HUDEP-2 (cell line): Measurements from ENCODE around the gene FGD1.

ENCODE experiments used
- DNase-seq, 76 experiments: peaks; one replicate each; lab custom pipeline; 2025; ENCODE audit not compliant: unreplicated experiment in 76 of 76; lab: John Stamatoyannopoulos, UW

FGD1 gene

DNA sequence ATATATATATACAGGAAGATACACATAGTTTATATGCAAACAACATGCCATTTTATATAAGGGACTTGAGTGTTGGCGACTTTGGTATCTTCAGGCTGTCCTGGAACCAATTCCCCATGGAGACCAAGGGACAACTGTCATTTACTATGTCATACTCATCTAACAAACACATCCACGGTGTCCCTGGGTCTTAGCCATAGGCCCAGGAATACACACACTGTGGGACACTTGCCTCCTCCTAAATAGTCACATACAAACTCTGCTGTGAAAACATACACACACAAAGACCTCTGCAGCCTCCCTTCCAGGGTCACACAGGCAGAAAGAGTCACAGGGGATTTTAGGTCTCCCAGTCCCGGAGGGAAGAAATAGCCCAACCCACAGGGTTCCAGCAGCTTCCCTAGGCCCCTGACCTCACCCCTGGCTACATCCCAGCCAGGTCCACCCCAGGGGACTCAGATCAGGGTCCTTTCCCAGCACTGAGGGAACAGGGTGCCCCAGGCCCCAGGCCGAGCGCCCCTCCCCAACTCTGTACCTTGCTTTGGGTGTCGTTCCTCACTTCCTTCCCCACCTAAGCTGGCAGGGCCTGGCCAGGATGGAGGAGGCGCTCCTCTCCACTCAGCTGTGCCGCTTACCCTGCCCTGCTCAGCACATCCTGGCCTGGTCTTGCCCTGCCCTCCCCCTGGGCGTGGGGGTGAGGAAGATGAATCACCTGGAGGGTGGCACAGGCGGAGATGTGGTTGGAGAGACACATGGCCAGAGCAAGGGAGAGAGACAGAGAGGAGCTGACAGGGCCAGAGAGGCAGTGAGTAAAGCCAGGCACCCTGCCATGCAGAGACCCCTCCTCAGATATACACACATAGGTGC is 21.8 kb downstream of the FGD1 start:
- DNase-seq = peak in 1 of 76 experiments; percentile 3

DNA sequence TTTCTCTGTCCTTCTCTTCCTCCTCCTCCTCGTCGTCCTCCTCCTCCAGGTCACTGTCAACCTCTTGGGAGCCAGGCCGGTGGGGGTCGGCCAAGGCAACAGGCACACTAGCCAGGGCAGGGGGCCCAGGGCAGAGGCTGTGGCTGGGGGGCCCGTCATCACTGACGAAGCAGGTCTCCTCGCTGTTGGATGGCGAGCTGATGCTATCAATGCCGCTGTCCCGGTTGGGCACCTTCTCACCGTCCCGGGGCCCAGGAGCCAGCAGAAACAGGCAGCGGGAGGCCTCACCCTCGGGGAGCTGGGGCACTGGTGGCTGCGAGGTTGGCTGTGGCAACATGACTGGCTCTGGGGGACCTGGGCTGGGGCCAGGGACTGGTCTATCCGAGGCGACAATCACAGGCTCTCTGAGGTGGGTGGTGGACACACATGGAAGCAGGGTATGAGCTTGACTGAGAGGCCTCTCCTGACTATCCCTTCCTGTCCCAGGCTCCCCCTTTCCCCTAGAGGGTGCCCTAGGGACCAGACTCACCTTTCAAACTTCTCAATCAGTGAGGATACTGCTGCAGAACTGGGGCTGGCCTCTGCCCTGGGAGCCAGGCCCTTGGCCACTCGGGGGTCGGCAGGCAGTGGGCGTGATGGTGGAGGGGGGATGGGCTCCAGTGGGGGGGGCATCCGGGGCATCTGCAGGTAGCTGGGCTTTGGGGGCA is 25.8 kb downstream of the FGD1 start:
- DNase-seq = no peak

DNA sequence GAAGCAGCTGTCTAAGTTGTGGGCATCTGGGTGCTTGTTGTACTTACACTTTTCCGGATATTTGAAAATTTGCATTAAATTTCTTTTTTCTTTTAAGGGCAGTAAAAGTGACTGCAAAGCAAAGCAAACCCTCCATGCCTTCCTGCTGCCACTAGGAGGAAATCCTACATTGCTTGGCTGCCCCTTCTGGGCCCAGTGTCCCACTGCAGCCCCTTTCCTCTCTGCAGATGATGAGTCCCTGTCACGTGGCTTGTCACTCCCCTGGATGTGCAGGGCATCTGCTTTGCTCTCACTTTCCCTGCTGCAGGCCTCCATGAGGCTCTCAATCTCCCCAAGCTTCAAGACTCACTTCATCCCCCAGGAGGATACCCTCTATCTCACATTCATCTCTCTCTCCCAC is 43.1 kb downstream of the FGD1 start:
- peak in 9 of 76 experiments; percentile 0 to 32 (median 3) for DNase-seq

DNA sequence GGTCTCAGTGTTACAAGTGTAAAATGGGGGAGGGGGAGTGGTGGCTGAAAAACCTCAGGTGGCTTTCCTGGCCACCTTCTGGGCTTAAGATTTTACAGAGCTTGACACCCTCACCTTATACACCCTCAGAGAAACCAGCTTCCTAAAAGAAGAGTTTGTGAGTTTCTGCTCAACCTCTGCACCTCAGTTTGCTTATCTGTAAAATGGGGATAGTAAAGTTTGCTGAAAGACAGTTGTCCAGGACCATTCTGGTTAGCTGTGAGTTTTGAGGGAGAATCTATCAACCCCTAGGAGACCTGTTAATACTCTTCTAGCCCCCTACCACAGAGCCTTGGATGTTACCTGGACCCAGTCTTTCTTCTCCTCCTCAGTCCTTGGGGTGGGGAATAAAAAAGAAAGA is 46.1 kb downstream of the FGD1 start:
- DNase-seq = no peak

DNA sequence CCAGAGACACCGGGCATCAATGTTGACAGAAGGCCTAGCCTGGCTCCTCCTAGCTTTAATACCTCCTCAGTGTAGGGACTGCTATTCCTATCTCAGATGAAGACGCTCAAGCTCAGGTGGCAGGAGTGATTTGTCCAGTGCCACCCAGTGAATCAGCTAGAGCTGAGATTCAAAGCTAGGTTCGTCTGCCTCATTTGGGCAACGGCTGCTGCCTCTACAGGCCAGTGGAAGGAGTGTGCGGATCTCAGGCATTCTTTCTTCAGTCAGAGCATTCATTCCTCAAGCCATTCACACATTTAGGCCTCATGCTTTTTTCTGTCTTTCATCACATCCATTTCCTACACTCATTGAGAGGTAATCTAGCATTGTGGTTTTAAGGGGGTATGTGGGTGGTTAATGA is 48.6 kb downstream of the FGD1 start:
- DNase-seq = peak in 20 of 76 experiments; percentile 0 to 26 (median 4)

DNA sequence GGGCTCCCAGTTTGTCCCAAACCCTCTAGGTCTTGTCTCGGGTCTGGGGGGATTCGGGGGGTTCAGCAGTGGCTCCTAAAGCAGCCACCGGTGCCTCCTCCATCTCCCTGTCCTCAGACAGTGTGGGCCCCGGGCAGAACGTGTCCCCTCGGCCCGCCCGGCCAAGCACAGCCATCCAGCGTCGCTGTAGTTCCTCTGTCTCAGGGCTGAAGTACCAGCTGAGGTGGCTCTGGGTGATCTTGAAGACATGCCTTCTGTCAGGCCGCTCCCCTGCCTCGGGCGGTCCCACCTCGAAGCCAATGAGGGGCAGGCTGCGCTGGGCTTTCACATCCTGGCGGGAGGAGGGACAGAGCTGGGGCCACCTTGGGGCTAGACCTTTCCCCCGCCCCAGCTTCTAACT is 50.0 kb downstream of the FGD1 start:
- DNase-seq = no peak

DNA sequence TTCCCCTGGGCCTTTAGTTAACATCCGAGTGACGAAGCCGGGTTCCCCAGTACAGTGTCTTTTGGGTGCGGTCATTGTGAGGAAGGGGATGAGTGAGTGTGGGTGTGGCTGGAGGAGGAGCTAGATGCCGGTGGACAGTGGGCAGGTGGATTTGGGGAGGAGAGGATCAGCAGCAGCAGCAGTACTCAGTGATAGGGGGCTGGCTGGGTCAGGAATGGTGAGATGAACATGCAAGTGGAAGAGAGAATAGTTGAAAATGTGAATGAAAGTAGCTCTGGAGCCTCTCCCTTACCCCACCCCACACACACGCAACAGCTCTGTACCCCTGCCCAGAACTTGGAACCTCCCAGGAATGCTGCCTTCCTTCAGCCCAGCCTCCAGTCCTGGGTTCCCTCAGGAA is 51.3 kb downstream of the FGD1 start:
- DNase-seq = no peak

DNA sequence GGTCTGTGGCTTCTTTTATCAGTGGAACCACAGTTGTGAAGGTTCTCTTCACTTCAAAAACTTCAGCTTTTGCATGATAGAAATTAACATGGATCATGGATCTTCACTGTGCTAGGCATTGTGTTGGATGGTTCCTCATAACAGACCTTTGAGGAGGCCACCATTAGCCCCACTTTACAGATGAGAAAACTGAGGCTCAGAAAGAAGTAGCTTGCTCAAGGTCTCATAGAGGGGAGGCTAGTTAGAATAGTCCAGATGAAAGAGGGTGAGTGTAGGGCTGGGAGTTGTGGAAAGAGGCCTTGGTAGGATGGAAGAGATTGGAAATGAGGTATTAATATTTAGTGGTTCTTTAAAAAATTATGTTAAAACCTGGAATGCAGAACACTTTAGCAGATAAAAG is 53.2 kb downstream of the FGD1 start:
- DNase-seq = no peak

DNA sequence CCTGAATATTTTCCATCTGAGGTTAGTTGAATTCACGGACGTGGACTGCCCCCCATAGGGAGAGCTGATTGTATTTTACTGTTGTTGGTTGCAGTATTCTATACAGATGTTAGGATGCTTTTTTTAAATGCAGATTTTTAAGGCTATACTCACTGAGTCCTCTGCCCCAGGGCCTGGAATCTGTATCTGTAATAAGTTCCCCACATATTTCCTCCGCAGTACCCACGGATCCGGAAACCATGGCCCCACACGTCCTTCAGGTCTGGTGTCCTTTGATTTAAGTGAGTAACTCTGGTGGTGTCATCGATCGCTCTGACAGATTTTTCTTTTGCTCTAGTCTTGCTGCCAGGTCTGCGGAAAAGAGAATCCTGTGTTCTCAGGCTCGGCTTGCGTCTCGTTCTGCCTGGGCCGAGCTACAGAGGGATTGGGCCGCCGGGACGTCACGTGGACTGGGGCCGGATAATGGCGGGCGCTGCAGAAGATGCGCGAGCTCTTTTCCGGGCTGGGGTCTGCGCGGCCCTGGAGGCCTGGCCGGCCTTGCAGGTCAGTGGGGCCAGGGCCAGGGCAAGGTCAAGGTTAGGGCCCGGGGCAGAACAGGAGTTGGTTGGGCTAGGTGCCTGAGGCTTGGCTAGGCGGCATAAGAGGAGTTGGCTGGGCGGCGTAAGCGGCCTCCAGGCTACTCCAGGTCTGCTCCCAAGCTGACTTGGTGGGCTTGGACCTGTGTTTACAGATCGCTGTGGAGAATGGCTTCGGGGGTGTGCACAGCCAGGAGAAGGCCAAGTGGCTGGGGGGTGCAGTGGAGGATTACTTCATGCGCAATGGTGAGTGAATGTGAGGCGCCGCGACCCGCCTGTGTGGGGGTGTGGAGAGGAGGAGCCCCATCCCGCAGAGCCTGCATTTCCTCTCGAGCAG is 55.8 kb downstream of the FGD1 start, which contains the start of gene TSR2:
Gene TSR2, plus strand, starts transcription at position 445 of the 912 bp plus-strand sequence. Its CDS starts 18 bp downstream, at position 463.
- peak in 74 of 76 experiments; percentile 8 to 85 (median 66) for DNase-seq

DNA sequence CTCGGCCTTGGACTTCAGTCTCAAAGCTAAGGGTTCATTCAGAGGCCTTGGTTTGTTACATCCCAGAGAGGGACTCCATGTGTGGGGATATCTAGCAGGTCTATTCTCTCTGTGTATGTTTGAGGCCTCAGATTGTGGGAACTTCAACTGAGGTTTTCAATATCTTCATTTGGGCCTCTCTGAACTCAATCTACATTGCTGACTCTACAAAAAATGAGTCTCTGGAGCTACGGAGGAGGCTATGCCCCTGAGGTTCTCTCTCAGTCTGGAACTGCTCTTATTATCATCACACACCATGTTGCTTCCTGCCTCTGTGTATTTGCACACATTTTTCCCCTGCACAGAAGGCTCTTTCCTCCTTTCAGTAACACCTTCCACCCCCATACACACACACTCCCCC is 60.9 kb downstream of the FGD1 start:
- DNase-seq = no peak

DNA sequence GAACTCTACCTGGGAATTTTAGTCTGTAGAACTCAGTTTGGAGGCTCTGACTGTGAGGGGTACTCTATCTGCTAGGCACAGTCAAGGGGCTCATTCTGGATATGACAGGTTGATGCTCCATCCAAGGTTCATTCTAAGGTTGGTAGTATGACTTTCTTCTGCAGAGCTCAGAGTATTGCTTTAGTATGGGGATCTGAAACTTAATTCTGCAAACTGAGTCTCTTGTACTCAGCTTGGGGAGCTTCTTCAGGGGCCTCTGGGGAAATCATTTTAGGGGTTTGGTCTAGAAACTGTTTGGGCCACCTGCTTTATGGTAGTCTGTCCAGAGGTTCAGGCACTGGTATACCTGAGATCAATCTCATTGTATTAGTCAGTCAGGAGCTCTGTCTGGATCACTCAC is 65.5 kb downstream of the FGD1 start:
- DNase-seq = no peak

DNA sequence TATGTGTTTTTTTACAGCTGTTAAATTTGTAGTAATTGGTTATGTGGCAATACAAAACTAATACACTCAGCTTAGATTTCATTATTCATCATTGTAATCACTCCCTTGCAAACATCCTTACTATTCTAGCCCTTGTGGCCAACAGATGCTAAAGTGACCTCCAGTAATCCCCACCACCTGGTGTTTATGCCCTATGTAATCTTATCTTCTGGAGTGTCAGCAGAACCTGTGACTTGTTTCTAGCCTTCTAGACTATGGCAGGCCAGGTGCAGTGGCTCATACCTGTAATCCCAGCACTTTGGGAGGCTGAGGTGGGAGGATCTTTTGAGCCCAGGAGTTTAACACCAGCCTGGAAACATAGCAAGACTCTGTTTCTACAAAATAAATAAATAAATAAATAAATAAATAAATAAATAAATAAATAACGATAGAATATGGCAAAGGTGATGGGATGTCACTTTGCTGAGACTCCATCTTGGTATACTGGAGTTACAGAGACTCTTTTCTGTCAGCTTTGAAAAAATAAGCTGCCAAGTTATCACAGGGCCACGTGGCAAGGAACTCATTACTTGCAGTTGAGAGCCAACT is 68.1 kb downstream of the FGD1 start:
- no peak for DNase-seq

DNA sequence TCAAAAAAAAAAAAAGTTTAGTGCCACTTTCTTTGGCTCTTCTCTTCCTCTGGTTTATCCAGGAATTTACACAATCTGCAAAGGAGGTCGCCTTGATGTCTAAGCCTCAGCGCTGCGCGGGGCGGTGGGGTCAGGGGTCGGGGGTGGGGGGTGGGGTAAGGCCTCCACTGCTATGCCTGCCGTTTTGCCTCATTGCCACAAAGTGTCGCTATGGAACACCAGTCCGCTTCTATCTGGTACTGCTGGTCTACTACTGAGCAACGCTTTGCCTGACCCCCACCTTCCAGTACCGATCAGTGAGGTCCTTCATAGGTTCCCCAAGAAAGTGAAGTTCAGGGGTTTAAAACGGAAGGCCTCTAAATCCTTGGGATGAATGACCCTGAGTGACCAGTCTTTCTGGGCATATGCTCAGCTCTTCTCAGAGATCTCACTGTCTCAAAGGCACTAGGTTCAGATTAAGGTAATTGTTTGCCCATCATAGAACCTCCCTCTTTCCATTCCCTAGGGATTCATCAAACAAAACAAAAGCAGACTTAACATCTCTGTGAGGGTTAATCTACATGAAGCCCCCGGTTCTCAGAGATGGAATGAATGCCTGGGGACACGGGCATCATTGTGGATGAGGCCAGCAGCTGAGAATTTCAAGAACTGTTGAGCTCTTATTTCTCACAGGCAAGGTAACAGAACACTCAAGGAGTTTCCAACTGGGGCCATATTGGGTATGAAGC is 72.7 kb downstream of the FGD1 start:
- DNase-seq = no peak

DNA sequence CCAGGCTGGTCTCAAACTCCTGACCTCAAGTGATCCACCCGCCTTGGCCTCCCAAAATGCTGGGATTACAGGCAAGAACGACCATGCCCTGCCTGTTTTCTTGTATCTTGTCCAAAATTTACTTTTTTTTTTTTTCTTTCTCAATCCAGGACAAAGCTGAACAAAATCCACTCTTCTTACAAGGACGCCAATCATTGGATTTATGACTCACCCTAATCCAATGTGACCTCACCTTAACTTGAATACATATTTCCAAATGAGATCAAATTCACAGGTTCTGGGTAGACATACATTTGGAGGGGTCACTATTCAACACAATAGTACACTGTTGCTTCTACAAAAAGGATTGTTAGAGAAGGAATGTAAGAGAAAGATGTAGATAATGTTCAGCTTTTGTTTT is 73.9 kb downstream of the FGD1 start:
- no peak for DNase-seq

DNA sequence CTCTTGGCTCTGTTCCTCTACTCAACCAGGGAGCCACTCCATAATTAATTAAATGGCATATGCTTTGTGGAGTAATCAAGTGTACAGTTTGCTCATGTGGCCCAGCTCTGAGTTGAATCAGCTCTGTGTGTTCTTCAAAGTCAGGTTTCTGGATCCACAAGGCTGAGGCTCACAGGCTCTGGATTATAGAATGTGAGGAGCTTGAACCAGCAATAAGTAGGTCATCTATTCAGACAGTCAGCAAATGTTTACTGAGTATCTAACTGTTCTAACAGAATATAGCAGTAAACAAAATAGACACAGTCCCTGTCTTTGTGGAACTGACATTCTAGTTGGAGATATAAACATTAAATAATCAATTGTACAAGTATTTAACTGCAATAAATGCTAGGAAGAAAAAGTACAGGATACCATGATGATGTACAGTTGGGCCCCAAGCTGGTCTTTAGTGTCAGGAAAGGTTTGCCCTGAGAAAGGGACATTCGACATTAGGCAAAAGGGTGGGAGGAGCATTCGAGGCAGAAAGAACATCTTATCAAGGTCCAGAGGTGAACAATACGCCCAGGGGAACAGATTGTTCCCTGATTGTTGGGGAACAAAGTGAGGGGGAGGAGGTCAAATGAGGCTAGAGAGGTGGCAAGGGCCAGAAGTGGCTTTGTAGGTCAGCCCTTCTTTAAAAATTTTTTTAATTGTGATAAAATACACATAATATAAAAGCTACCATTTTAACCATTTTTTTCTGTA is 76.3 kb downstream of the FGD1 start:
- peak in 70 of 76 experiments; percentile 2 to 86 (median 62) for DNase-seq

DNA sequence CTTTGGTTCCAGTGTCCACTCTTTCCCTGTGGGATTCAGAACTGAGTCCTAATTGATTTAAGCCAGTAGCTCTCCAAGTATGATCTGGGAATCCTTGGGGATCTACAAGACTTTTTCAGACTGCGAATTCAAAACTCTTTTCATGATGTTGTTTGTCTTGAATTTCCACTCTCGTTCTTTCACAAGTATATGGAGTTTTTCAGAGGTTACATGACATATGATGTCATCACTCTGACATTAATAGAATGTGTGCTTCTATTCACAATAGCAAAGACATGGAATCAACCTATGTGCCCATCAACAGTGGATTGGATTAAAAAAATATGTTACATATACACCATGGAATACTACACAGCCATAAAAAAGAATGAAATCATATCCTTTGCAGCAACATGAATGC is 79.1 kb downstream of the FGD1 start:
- no peak for DNase-seq

DNA sequence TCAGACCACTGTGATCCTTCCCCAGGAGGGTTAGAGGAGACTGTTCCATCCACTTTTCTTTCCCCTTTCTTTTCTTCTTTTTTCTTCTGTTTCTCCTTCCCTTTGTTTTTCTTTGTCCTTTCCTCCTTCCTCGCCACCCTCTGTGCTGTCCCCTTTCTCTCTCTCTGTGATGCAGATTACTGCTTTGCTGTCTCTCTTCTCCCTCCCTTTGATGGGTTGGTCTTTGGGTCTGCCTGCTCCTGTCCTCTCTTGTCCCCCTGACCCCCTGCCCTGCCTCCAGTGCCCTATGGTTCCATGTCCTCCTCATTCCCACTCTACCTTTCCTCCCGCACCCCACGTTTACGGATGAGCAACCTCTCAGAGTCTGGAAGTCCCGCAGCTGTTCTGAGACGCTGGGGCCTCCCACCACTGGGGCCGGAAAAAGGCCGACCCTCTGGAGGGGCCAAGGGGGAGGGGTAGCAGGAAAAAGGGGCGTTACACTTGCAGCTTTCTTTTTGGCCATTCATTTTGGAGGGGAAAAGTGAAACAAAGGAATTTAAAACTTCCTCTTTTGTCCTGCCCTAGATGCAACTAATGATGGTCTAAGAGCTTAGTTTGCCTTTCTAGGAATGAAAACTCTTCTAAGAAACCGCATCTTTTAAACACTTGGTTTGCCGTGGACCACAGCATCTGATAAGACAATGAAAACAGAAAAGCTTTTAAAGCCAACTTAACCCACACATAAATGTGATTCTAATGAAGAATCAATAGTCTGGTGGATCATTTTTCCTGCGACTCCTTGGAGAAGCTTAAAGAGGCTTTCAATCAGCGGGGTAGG is 80.3 kb downstream of the FGD1 start:
- DNase-seq = no peak

DNA sequence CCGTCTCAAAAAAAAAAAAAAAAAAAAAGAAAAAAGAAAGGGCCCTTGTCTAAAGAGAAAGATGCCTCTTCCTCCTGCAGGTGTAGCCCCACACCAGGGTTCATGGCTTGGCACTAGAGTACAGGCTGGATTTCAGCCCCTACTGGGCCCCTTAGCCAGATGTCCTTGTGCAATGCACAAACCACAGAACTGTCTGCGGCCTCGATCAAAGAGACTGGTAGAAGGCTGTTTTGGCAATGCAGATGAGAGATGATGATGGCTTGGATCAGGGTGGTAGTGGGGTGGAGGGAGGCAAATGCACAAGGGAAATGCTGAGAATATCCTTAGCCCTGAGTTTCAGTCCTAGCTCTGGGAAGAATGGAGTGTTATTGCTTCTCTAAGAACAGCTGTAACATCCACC is 82.3 kb downstream of the FGD1 start:
- DNase-seq = peak in 1 of 76 experiments; percentile 21
